Inflammatory macrophage treated with lipopolysaccharide for 1 hour (primary cell): Measurements from ENCODE around the gene MLN.

ENCODE experiments used
- DNase-seq, 2 donors: peaks; one replicate each; pipeline ENCODE4 v3.0.0-alpha.2; 2020 to 2022

The MLN gene

DNA sequence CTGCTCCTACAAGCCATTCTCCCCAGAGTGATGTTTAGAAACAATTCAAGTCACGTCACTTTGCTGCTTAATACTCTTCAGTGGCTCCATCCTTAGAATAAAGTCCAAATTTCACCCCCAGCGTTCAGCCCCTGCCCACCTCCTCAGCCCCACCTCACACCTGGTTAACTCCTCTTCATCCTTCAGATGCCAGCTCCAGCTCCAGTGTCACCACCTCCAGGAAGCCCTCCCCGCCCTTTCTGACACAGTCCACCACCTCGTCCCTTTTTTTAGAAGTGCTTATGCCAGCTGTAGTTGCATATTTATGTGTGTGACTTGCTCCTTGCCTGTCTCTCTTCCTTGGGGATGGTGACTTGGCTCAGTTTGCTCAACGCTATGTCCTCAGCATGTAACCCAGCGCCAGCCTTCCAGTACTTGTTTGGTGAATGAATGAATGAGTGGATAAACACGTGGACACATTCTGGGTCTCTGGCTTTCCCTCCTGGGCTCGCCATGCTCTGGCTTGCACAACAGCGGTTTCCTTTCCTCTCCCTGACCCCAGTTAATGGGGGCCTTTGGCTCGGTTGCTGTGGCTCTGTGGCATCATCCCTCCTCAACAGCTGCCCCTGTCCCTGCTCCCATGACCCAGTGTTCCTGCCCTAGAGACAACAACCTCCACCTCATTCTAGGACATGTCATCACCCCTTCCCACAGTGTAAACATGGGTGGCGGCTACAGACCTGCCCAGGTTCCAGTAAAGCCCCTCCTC is 53.4 kb downstream of the MLN start:
- DNase-seq, result no peak

DNA sequence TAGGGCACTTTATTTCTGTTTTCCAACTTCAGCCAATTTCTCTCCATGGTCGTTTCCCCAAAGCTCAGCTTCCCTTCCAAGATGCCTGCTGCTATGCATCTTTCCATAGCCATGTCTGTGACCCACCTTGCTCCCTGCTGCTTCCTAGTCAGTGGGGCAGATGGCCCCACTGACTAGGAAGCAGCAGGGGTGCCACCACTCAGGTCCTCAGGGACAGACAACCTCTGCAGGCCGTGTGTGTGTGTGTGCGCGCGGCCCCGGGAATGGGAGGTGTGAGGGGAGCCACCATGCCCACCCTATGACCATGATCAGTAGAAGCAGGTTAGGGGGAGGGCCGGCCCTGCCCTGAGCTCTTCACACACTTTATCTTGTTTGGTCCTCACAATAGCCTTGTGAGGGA is 54.4 kb downstream of the MLN start:
- no peak for DNase-seq

DNA sequence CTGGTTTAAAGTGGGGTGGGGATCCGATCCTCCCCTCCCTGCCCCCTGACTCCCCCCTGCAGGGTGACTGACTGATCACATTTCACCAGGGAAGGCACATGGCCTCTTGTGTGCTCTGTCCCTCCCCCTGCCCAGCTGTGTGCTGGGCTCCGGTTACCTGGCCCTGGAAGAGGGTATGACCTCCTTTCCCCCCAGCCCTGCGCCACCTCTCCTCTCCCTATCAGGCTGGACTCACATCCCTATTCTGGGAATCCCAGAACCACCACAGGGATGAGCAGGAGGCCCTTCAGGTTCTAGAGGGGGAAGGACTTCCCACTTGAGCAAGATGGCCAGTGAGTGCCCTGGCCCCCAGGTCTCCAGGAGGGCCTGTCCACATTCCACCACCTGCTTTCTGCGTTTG is 55.0 kb downstream of the MLN start:
- DNase-seq, result no peak

DNA sequence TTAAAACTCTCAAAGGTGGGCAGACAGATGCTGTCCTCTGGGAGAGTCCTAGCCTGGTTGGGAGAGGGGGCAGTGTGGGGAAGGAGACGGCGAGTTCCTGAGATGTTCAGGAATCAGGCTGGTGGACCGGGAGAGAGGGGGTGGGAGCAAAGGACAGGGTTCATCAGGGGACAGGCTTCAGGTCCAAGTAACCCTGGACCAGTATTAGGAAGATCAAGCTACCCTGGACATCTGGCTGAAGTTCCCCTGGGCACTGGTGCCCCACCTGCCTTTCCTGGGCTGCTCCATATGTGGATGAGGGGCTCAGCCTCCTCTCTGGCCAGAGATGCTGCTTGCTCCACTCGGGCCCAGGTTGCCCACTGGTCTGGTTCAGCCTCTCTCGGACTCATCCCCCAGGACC is 56.0 kb downstream of the MLN start:
- no peak for DNase-seq

DNA sequence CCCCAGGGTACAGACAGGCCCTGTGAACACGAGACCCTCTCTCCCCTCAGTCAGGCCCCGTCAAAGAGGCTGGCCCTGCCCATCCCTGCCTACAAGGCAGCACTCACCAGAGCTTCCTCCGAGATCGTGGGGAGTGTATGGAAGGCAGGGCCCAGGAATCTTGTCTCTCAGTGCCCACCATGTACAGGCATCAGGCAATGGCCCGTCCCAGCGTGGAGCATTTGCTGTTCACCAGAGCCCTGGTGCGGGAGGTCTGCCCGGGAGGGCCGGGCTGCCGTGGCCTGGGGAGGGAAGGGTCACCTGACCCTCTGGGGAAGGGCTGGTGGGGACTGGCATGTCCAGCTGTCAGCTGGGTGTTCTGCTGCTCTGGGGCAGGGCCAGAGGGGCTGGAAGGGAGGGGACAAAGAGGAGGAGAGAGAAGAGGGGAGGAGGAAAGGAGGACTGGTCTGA is 57.1 kb downstream of the MLN start, which contains the start of gene IP6K3:
Gene IP6K3, minus strand, starts transcription at position 255 of the 450 bp plus-strand sequence. CDS start 11,429 bp downstream, outside the sequence.
- no peak for DNase-seq

DNA sequence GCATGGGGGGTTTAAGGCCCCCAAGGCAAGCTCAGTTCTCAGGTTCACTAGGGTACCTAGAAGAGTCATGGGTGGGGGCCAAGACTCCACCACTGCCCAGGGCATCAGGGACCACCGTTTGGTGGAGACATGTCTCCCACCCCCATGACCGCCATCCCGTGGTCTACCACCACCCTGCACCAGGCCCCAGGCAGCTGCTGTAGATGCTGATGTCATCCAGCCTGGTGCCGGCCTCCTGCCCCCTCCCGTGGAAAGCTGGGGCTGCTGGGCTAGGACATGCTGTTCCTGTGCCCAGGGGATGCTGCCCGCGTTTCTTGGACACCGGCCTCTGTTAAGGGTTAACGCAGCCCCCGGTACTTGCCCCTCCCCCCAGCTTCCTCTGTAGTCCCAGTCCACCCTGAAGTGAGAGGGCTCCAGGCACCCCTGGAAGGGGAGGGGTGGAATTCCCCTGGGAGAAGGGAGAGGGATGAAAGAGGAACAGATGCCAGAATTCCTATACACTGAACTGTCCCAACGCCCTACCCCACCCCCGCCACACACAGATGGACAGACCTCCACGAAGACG is 57.7 kb downstream of the MLN start:
- DNase-seq, result no peak

DNA sequence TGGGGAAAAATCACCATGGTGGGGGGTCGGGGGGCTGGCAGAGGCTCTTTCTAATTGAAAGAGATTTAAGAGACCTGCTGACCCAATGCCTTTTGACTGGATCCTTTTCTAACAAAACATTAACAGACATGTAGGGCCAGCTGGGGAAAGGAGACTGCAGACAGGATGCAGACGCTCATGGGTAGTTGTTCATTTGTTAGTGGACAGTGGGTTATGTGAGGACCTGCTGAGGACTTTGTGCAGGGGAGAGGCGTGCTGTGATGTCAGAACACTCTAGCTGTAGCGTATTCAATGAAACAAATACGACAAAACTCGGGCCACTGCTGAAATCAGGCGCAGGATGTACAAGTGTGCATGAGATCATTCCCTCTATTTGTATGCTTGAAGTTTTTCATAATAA is 58.3 kb downstream of the MLN start:
- DNase-seq, result no peak

DNA sequence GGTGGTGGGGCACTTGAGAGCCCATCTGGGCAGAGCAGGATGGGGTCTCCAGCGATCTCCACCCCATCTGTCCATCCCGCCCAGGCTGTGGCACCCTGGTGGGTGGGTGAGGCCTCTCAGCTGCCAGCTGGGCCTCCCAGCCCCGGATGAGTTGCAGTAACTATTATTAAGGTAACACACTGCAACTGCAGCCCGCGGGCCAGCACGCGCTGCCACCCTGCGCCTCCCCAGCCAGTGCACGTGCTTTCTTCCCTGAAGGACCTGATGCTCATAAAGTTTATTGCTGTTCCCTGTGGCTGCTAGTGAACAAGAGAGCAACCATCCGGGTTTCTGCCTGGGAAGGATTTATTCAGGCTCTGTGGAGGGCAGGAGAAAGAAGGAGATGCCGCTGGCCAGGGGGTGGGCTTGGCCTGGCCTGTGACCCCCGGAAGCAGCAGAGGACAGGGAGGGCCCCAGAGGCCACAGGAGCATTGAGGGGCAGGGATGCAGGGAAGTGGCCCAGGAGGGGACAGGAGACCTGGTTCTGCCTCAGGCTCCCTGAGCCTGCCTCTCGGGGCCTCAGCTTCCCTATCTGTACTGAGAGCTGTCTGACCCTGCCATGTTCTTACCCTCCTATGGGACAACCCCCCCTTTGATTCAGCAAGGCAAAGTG is 58.8 kb downstream of the MLN start:
- no peak for DNase-seq
